Fibroblast of the aortic adventitia (primary cell): ENCODE data around the gene JAZF1. TPM values are rescaled to one million over a fixed set of nuclear protein-coding genes. Genes with fewer than 3 reads are reported as not detected.

Experiments
- DNase-seq: peaks from one replicate; pipeline ENCODE4 v3.0.0-alpha.2; 2010; ENCODE audit warnings: low read depth
- H3K4me3 ChIP-seq: 2 replicates; pipeline ENCODE4 v1.5.1; 2011; ENCODE audit warnings: low read depth, mild to moderate bottlenecking, control low read depth, low read length, moderate library complexity
- total RNA-seq: library from RNA; depleted of rRNA; stranded (reverse); fragments of >200 nt; gene quantifications from 2 replicates; pipeline ENCODE4 v1.2.3, GENCODE V29; 2012; ENCODE audit warnings: low replicate concordance
- TF ChIP-seq, protein P1 (sequence below): IDR thresholded peaks from 2 replicates; pipeline ENCODE4 v1.5.1; 2011; ENCODE audit warnings: mild to moderate bottlenecking, low read length, control low read depth, inconsistent platforms; ENCODE audit not compliant: insufficient read depth

Gene JAZF1
- total RNA-seq, 1 donor = 8.3 TPM

DNA sequence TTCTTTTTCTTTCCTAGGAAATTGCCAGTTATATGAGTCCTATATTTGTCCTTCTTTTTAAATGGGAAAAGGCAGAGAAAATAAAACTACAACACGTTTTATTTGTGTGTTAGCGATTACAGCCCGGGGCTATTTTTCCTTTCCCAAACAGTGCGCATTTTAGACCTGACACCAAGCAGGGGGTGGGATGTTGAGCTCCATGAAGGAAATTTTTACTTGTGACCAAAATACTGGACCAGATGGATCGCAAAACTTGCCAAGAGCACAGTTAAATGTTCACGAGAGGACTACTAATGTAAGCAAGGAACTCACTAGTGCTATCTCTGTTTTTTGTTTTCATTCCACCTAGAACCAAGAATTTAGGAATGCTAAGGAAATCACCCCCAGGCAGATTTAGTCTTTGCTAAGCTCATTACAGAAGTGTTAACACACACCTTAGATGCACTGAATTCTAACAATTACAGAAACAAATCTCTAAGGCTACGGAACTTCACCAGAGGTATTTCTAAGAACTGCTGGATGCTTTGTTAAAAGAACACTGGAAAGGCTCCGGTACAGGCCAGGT is 114.8 kb downstream of the JAZF1 start:
- H3K4me3 ChIP-seq = no peak overlapping the region
- no peak for DNase-seq
- TF ChIP-seq, protein P1, sequence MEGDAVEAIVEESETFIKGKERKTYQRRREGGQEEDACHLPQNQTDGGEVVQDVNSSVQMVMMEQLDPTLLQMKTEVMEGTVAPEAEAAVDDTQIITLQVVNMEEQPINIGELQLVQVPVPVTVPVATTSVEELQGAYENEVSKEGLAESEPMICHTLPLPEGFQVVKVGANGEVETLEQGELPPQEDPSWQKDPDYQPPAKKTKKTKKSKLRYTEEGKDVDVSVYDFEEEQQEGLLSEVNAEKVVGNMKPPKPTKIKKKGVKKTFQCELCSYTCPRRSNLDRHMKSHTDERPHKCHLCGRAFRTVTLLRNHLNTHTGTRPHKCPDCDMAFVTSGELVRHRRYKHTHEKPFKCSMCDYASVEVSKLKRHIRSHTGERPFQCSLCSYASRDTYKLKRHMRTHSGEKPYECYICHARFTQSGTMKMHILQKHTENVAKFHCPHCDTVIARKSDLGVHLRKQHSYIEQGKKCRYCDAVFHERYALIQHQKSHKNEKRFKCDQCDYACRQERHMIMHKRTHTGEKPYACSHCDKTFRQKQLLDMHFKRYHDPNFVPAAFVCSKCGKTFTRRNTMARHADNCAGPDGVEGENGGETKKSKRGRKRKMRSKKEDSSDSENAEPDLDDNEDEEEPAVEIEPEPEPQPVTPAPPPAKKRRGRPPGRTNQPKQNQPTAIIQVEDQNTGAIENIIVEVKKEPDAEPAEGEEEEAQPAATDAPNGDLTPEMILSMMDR = no peak

DNA sequence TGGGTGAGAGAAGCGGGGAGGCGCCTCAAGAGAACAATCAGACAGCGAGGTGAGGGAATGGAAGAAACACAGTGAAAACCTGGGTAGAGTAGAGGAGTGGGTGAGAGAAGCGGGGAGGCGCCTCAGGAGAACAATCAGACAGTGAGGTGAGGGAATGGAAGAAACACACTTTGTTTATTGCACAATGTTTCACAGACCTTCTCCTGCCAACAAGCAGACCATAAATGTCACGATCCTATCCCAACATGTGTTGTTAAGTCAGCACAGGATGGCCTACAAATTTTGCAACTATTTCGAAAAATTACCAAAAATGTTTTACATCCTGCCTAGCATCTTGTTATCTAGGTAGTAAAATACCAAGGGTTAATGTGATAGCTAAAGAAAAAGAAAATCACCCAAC is 115.3 kb downstream of the JAZF1 start:
- peak; percentile 59 for DNase-seq
- H3K4me3 ChIP-seq = no peak overlapping the region
- TF ChIP-seq, protein P1 = no peak

DNA sequence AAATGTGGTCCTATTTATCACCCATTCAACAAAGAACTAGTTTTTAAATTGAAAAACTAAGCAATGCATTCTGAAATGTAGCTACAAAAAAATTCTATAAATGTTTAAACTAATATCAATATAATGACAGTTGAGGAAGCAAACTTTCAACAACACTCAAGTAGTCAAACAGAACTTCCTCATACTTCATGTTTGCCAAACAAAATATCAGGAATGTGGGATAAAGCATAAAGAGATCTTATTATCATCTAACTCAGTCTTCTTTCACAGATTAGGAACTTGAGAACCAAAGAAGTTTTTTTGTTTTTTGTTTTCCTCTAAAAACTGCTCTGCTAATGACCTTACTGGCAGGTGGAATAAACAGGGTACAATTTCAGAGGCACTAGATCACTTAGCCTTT is 116.2 kb downstream of the JAZF1 start:
- TF ChIP-seq, protein P1 = no peak
- DNase-seq = peak; percentile 20

DNA sequence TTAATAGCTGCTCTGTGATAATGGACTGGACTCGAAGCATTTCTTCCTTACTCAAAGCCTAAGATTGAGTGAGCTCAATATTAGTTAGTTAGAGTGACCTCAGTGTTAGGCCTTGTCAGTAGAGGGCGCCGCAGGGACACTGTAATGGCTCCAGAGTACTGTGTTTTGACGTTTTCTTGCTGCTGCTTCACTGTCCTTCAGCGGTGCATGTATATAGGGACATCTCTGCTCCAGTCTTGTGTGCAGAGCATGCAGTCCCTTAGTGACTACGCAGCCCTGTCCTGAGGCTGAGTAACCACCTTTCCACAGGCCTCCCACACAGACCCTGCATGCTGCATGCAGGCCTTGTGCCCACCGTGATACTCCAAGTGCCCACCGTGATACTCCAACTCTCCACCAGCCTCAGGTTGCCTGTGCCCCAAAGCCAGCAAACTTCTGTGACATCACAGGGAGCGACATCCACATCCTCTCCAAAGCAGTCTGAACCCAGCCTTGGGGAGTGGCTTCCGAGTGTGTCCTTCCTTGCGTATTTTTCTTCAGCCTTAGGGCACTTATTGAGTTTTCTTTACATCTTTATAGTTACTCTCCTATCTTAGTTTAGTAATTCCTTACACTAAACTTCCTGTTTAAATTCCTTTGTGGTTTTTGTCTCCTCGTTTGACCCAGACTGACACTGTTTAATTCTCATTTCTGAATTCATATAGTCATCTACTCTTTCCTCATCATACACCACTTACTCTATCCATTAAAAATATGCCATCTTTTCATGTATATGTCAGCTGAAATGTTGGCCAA is 118.2 kb downstream of the JAZF1 start:
- peak; percentile 64 for DNase-seq
- TF ChIP-seq, protein P1 = peak; percentile 71
- H3K4me3 ChIP-seq = no peak overlapping the region

More for the DNA sequence above, 116.2 kb downstream of the JAZF1 start:
- no peak overlapping the region for H3K4me3 ChIP-seq

DNA sequence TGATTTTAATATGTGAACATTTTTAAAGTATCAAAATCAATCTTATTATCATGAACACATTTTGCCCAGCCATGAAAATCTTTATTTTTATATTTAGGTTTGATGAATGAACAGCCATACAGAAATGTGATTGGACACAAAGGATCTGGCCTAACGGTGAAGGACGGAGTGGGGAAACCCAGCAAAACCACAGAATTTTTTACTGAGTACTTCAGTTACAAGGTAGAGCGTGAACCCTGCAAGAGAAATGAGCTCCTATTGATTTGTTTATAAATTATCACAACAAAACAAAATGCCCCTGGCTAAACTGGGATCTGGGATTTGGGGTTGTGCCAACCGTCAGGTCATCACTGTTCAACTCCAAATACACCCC is 118.8 kb downstream of the JAZF1 start:
- TF ChIP-seq, protein P1 = no peak
- no peak overlapping the region for H3K4me3 ChIP-seq
- no peak for DNase-seq

DNA sequence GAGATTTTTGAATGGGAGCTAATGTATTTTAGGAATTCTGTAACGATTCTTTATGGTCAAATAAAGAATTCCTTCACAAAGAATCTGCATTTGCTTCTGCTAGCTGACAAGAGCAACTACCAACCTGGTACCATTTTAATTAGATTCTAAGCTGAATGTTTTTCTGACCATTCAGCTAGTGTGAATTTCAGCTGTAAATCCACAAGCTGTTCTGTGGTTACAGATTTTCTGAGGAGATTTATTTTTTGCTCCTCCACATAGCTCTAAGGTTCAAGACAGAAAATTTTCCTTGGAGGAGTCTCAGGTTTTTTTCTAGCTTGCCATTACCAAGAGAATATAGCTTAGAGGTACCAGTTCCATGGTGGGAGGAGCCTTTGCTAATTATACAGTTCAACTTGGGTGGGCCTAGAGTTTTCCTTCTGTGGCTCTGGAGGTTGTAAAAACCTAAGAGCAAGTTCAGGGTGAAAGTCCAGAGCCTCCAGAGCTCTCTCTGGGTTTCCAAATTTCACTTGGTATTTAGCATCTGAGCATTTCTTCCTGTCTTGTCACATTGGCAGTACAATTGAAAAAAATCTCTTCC is 120.1 kb downstream of the JAZF1 start:
- TF ChIP-seq, protein P1 = no peak
- H3K4me3 ChIP-seq = no peak overlapping the region
- DNase-seq = no peak
